Smooth muscle cell (in vitro differentiated cells): Measurements from ENCODE around the gene SPRR2F. TPM values are rescaled to one million over a fixed set of nuclear protein-coding genes. Genes with fewer than 3 reads are reported as not detected.

ENCODE experiments used
- DNase-seq: peaks from one replicate; lab custom pipeline; 2025; ENCODE audit not compliant: unreplicated experiment; lab: John Stamatoyannopoulos, UW
- H2AFZ ChIP-seq: fragments of 200-600 bp; sonication (generic); 2 replicates; pipeline ENCODE4 v1.6.0; 2016; ENCODE audit warnings: antibody characterized with exemption, low read depth, mild to moderate bottlenecking
- H3F3A ChIP-seq: fragments of 200-600 bp; sonication (generic); 2 replicates; pipeline ENCODE4 v1.6.0; 2017; ENCODE audit warnings: antibody characterized with exemption, low read depth
- H3K27ac ChIP-seq: fragments of 200-600 bp; sonication (generic); 2 replicates; pipeline ENCODE4 v1.5.1; 2016; ENCODE audit warnings: low read depth, mild to moderate bottlenecking
- H3K27me3 ChIP-seq: fragments of 200-600 bp; sonication (generic); 2 replicates; pipeline ENCODE4 v1.6.1; 2016; ENCODE audit warnings: low read depth, mild to moderate bottlenecking
- H3K36me3 ChIP-seq: fragments of 200-600 bp; sonication (generic); 2 replicates; pipeline ENCODE4 v1.5.1; 2016; ENCODE audit warnings: low read depth
- H3K4me1 ChIP-seq: fragments of 200-600 bp; sonication (generic); 2 replicates; pipeline ENCODE4 v1.5.1; 2016; ENCODE audit warnings: low read depth
- H3K4me2 ChIP-seq: fragments of 200-600 bp; sonication (generic); 2 replicates; pipeline ENCODE4 v1.6.0; 2016; ENCODE audit warnings: mild to moderate bottlenecking
- H3K4me3 ChIP-seq: fragments of 200-600 bp; sonication (generic); 2 replicates; pipeline ENCODE4 v1.5.1; 2016; ENCODE audit warnings: mild to moderate bottlenecking
- H3K79me2 ChIP-seq: fragments of 200-600 bp; sonication (generic); 2 replicates; pipeline ENCODE4 v1.6.0; 2016; ENCODE audit warnings: low read depth, mild to moderate bottlenecking
- H3K9ac ChIP-seq: fragments of 200-600 bp; sonication (generic); 2 replicates; pipeline ENCODE4 v1.6.0; 2016; ENCODE audit warnings: low read depth
- H3K9me3 ChIP-seq: fragments of 200-600 bp; sonication (generic); replicated peaks from 2 replicates; pipeline ENCODE4 v1.5.1; 2016; ENCODE audit warnings: low read depth
- H4K20me1 ChIP-seq: fragments of 200-600 bp; sonication (generic); 2 replicates; pipeline ENCODE4 v1.6.0; 2016; ENCODE audit warnings: low read depth
- CTCF ChIP-seq: fragments of 200-600 bp; sonication (generic); IDR thresholded peaks from 2 replicates; pipeline ENCODE4 v1.5.1; 2017; ENCODE audit warnings: borderline replicate concordance, mild to moderate bottlenecking, antibody characterized with exemption; ENCODE audit not compliant: insufficient read depth, poor library complexity, severe bottlenecking
- WGBS: methylation state at CpG from one replicate; pipeline ENCODE4 v1.1.7; 2016; ENCODE audit warnings: low lambda C conversion rate; 5-methylcytosine and 5-hydroxymethylcytosine counted together
- polyA plus RNA-seq: library from polyadenylated mRNA; unstranded; fragments of >200 nt; fragmentation: Nextera tagmentation; extraction: Ambion mirVana; gene quantifications from 2 replicates; pipeline ENCODE4 v1.2.1, GENCODE V29; 2016
- total RNA-seq: library from RNA; depleted of rRNA; stranded (reverse); fragments of >200 nt; gene quantifications from 2 replicates; pipeline ENCODE4 v1.2.3, GENCODE V29; 2014

The SPRR2F gene
- total and polyA plus RNA-seq, 2 experiments from 2014 or later = not detected

- no peak for TF ChIP-seq CTCF
- Histone ChIP-seq H3K27ac (no peak overlapping the region), H3K9ac (no peak overlapping the region), H3K4me2 (no peak overlapping the region), H2AFZ (no peak overlapping the region), H3K9me3 (peaks cover 7% of the 10 kb centered on the region), H3K36me3 (no peaks in the 10 kb centered on the region), H3K4me3 (no peak overlapping the region), H3K27me3 (no peaks in the 10 kb centered on the region), H4K20me1 (no peaks in the 10 kb centered on the region), H3F3A (no peaks in the 10 kb centered on the region), H3K79me2 (no peaks in the 10 kb centered on the region), H3K4me1 (no peaks in the 10 kb centered on the region)
- no peak for DNase-seq
- WGBS = 79% methylated on average over 3 of the region's 3 CpGs
These were observed 28.1 kb upstream of the SPRR2F start for GRCh38 chr1:153141377-153141776.

- no peaks in the 10 kb centered on the region for H3K4me1 ChIP-seq
- no peak overlapping the region for H3K4me2 ChIP-seq
- DNase-seq = no peak
- H3K27me3 ChIP-seq = no peaks in the 10 kb centered on the region
- no peak overlapping the region for H3K4me3 ChIP-seq
- H2AFZ ChIP-seq = no peak overlapping the region
- no peaks in the 10 kb centered on the region for H3K79me2 ChIP-seq
- no peak for TF ChIP-seq CTCF
- H4K20me1 ChIP-seq = no peaks in the 10 kb centered on the region
- WGBS = 77% methylated on average over 3 of the region's 3 CpGs
- H3F3A ChIP-seq = no peaks in the 10 kb centered on the region
- H3K36me3 ChIP-seq = no peaks in the 10 kb centered on the region
- H3K9ac ChIP-seq = no peak overlapping the region
- no peak overlapping the region for H3K27ac ChIP-seq
- peaks cover 7% of the 10 kb centered on the region for H3K9me3 ChIP-seq
These were observed 27.2 kb upstream of the SPRR2F start for GRCh38 chr1:153140484-153140883.

- H3K9me3 ChIP-seq = peaks cover 2% of the 10 kb centered on the region
- WGBS = 82% methylated on average over 2 of the region's 2 CpGs
- H3K27ac ChIP-seq = no peak overlapping the region
These were observed 20.4 kb upstream of the SPRR2F start for GRCh38 chr1:153133743-153134142.

More at GRCh38 chr1:153133743-153134142, 20.4 kb upstream of the SPRR2F start:
- no peaks in the 10 kb centered on the region for H3K4me1 ChIP-seq
- DNase-seq = no peak
- H2AFZ ChIP-seq = no peak overlapping the region
- H3K4me3 ChIP-seq = no peak overlapping the region
- H3K36me3 ChIP-seq = no peaks in the 10 kb centered on the region
- no peaks in the 10 kb centered on the region for H4K20me1 ChIP-seq
- no peaks in the 10 kb centered on the region for H3K79me2 ChIP-seq
- no peak for TF ChIP-seq CTCF
- H3K27me3 ChIP-seq = no peaks in the 10 kb centered on the region
- no peak overlapping the region for H3K9ac ChIP-seq
- no peak overlapping the region for H3K4me2 ChIP-seq
- no peaks in the 10 kb centered on the region for H3F3A ChIP-seq
